Naive thymus-derived CD4-positive, alpha-beta T cell (primary cell): Measurements from ENCODE around the gene ATP13A5. TPM values are rescaled to one million over a fixed set of nuclear protein-coding genes. Genes with fewer than 3 reads are reported as not detected.

Source experiments
- ATAC-seq: fragments of 150-1000 bp; cut with Tn5 transposase; 2 replicates; pipeline ENCODE4 v1.10.0; 2021; ENCODE audit warnings: mild to moderate bottlenecking, moderate library complexity
- CTCF ChIA-PET: fragments of 350-600 bp; sonication (Branson Sonifier 250); formaldehyde crosslinking; loops from one replicate; lab custom pipeline; 2021; ENCODE audit warnings: antibody characterized with exemption; lab: Charles Lee
- POLR2A ChIA-PET: fragments of 350-600 bp; sonication (Branson Sonifier 250); formaldehyde crosslinking; loops from one replicate; lab custom pipeline; 2021; ENCODE audit warnings: antibody characterized with exemption, inconsistent platforms; lab: Charles Lee
- DNase-seq, 9 donors: peaks; one replicate each; pipeline versions ENCODE4 v3.0.0 to v3.0.0-alpha.2; 2020 to 2022; ENCODE audit warnings: mixed read lengths in 1 of 9
- H3K27ac ChIP-seq: one replicate; pipeline ENCODE4 v1.7.0; 2013; ENCODE audit warnings: mild to moderate bottlenecking, low read depth, low read length, moderate library complexity
- H3K27me3 ChIP-seq, 2 donors: one replicate each; pipeline ENCODE4 v1.7.0; 2013; ENCODE audit warnings: low read length in 2 of 2, mild to moderate bottlenecking in 2 of 2, moderate library complexity in 2 of 2; ENCODE audit not compliant: control insufficient read depth in 2 of 2, insufficient read depth in 2 of 2
- H3K36me3 ChIP-seq, 3 experiments: 1 replicate in 2 of 3; 2 replicates in 1 of 3; pipeline ENCODE4 v1.7.0; 2013; ENCODE audit warnings: low read length in 3 of 3, mild to moderate bottlenecking in 3 of 3, moderate library complexity in 1 of 3; ENCODE audit not compliant: insufficient read depth in 3 of 3, control insufficient read depth in 2 of 3
- H3K4me1 ChIP-seq, 2 donors: one replicate each; pipeline ENCODE4 v1.7.0; 2013; ENCODE audit warnings: low read length in 2 of 2, mild to moderate bottlenecking in 2 of 2, moderate library complexity in 1 of 2; ENCODE audit not compliant: control insufficient read depth in 2 of 2, insufficient read depth in 2 of 2
- H3K4me3 ChIP-seq: 2 replicates; pipeline ENCODE4 v1.7.0; 2013; ENCODE audit warnings: mild to moderate bottlenecking, low read length
- H3K9me3 ChIP-seq, 3 experiments: 1 replicate in 2 of 3; 2 replicates in 1 of 3; pipeline ENCODE4 v1.7.0; 2013; ENCODE audit warnings: low read length in 3 of 3; ENCODE audit not compliant: control insufficient read depth in 2 of 3
- H3K27ac Mint-ChIP-seq, 9 donors: one replicate each; pipeline ENCODE4 v1.8.0; 2020 to 2022; ENCODE audit warnings: mixed read lengths in 9 of 9, mild to moderate bottlenecking in 8 of 9, moderate library complexity in 5 of 9, inconsistent platforms in 2 of 9
- H3K27me3 Mint-ChIP-seq, 5 donors: one replicate each; pipeline ENCODE4 v1.8.0; 2021 to 2022; ENCODE audit warnings: mixed read lengths in 5 of 5, mild to moderate bottlenecking in 1 of 5
- H3K36me3 Mint-ChIP-seq, 5 donors: one replicate each; pipeline ENCODE4 v1.8.0; 2020 to 2022; ENCODE audit warnings: mixed read lengths in 5 of 5, mild to moderate bottlenecking in 3 of 5, inconsistent platforms in 1 of 5
- H3K4me1 Mint-ChIP-seq, 7 donors: one replicate each; pipeline ENCODE4 v1.8.0; 2020 to 2022; ENCODE audit warnings: mixed read lengths in 7 of 7, mild to moderate bottlenecking in 3 of 7, inconsistent platforms in 1 of 7
- H3K4me3 Mint-ChIP-seq, 10 donors: one replicate each; pipeline ENCODE4 v1.8.0; 2020 to 2022; ENCODE audit warnings: mild to moderate bottlenecking in 10 of 10, mixed read lengths in 10 of 10, moderate library complexity in 6 of 10, inconsistent platforms in 2 of 10
- H3K9me3 Mint-ChIP-seq, 11 donors: one replicate each; pipeline ENCODE4 v1.8.0; 2020 to 2022; ENCODE audit warnings: mixed read lengths in 11 of 11, mild to moderate bottlenecking in 4 of 11, inconsistent platforms in 1 of 11, moderate library complexity in 1 of 11
- intact Hi-C, 2 donors: fragments of 100-400 bp; cut with micrococcal nuclease; formaldehyde crosslinking; loops; one replicate each; pipeline ENCODE4 v1.15.1; 2023
- polyA plus RNA-seq, 2 donors: library from polyadenylated mRNA; unstranded; fragments of 300-500 nt; fragmentation: Illumina TruSeq; gene quantifications; one replicate each; pipeline ENCODE4 v1.2.3, GENCODE V29; 2021
- total RNA-seq, 6 experiments: library from RNA in 5 of 6; stranded (reverse) in 5 of 6; gene quantifications; 1 replicate in 5 of 6; 2 replicates in 1 of 6; pipeline ENCODE4 v1.2.3 and lab custom pipeline; 2021 to 2026

ATP13A5 gene
- total and polyA plus RNA-seq, 7 experiments from 2014 or later: not detected

- Mint-ChIP-seq H3K36me3 (no peaks in the 10 kb centered on the region), H3K27ac (no peak overlapping the region), H3K4me1 (no peaks in the 10 kb centered on the region), H3K9me3 (no peaks in the 10 kb centered on the region), H3K4me3 (no peak overlapping the region), H3K27me3 (peaks cover 0 to 11% (median 9%) of the 10 kb centered on the region in 5 donors)
- Histone ChIP-seq H3K4me1 (no peaks in the 10 kb centered on the region), H3K4me3 (no peak overlapping the region), H3K9me3 (no peaks in the 10 kb centered on the region), H3K27ac (no peak overlapping the region), H3K27me3 (no peaks in the 10 kb centered on the region), H3K36me3 (no peaks in the 10 kb centered on the region)
- intact Hi-C loops: no loop called here
- CTCF ChIA-PET: no interaction called here
- no peak for ATAC-seq
- POLR2A ChIA-PET: no interaction called here
- no peak for DNase-seq
These were observed 67.4 kb downstream of the ATP13A5 start for GRCh38 chr3:193310914-193311723.

DNA sequence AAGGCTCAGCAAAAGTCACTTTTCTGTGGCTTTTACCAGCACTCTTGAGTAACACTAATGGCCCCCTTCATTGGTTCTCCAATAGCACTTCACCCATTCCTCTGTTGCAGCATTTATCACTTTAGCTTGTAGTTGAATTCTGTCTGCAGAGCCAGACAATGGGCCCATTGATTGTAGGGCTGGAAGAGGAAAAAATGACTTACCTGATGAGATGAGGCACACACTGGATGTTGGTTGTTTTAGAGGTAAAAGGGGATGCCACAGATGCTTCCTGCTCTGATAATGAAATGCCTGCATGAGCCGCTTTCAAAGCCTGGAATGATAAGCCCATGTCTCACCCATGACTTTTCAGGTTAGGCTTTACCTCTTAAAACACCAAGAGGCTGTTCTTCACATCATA lies 73.2 kb downstream of the ATP13A5 start:
- Histone ChIP-seq H3K36me3 (no peaks in the 10 kb centered on the region), H3K9me3 (no peaks in the 10 kb centered on the region), H3K27me3 (no peaks in the 10 kb centered on the region), H3K4me1 (no peaks in the 10 kb centered on the region), H3K27ac (no peak overlapping the region), H3K4me3 (no peak overlapping the region)
- Mint-ChIP-seq H3K27me3 (peaks cover 3 to 38% (median 18%) of the 10 kb centered on the region in 5 donors), H3K9me3 (peaks cover 0 to 5% (median 1%) of the 10 kb centered on the region in 11 donors), H3K36me3 (no peaks in the 10 kb centered on the region), H3K4me3 (no peak overlapping the region), H3K4me1 (no peaks in the 10 kb centered on the region), H3K27ac (no peak overlapping the region)
- ATAC-seq (no peak), DNase-seq (no peak)
- POLR2A ChIA-PET: no interaction called here
- intact Hi-C loops: no loop called here
- CTCF ChIA-PET: no interaction called here

- no peak overlapping the region for H3K27ac ChIP-seq
- no peaks in the 10 kb centered on the region for H3K36me3 Mint-ChIP-seq
- no peak overlapping the region for H3K27ac Mint-ChIP-seq
- POLR2A ChIA-PET: no interaction called here
- no peaks in the 10 kb centered on the region for H3K4me1 ChIP-seq
- intact Hi-C loops: no loop called here
- ATAC-seq (no peak), DNase-seq (no peak)
- CTCF ChIA-PET: no interaction called here
- no peaks in the 10 kb centered on the region for H3K27me3 ChIP-seq
- peaks cover 3 to 30% (median 12%) of the 10 kb centered on the region in 5 donors for H3K27me3 Mint-ChIP-seq
- H3K4me1 Mint-ChIP-seq: no peaks in the 10 kb centered on the region
- no peaks in the 10 kb centered on the region for H3K36me3 ChIP-seq
- no peak overlapping the region for H3K4me3 Mint-ChIP-seq
- peaks cover 0 to 6% (median 2%) of the 10 kb centered on the region in 11 donors for H3K9me3 Mint-ChIP-seq
- H3K4me3 ChIP-seq: no peak overlapping the region
- H3K9me3 ChIP-seq: no peaks in the 10 kb centered on the region
These were observed 77.1 kb downstream of the ATP13A5 start for GRCh38 chr3:193301433-193301832.

- ATAC-seq (no peak), DNase-seq (no peak)
- Histone ChIP-seq H3K9me3 (peaks cover 0 to under 1% (median 0%) of the 10 kb centered on the region in 3 experiments), H3K36me3 (no peaks in the 10 kb centered on the region), H3K4me1 (no peaks in the 10 kb centered on the region), H3K27ac (no peak overlapping the region), H3K27me3 (no peaks in the 10 kb centered on the region), H3K4me3 (no peak overlapping the region)
- ChIA-PET CTCF (no interaction called here), POLR2A (no interaction called here)
- H3K4me1 Mint-ChIP-seq: no peaks in the 10 kb centered on the region
- intact Hi-C loops: no loop called here
- no peak overlapping the region for H3K4me3 Mint-ChIP-seq
- peaks cover 3 to 32% (median 10%) of the 10 kb centered on the region in 5 donors for H3K27me3 Mint-ChIP-seq
- H3K27ac Mint-ChIP-seq: no peak overlapping the region
- H3K9me3 Mint-ChIP-seq: peaks cover 0 to 12% (median 2%) of the 10 kb centered on the region in 11 donors
- no peaks in the 10 kb centered on the region for H3K36me3 Mint-ChIP-seq
These were observed 81.1 kb downstream of the ATP13A5 start for GRCh38 chr3:193297421-193297820.

DNA sequence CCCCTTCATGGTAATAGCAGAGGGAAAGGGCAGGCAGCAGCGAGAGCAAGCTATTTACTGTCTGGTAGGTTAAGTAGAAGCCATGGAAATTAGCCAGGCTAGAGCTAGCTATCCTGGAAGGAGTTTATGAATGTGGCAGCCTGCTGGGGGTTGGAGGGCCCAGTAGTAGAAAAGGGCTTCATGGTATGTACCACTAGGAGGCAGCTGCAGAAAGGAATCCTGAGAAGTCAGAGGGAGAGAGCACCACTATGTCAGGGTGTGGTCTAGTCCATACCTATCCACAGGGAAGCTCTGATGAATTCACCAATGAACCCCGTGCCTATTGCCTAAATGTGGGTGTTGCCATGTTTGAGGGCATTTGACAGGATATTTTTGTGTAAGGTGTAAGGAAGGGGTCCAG lies 82.6 kb downstream of the ATP13A5 start:
- no peaks in the 10 kb centered on the region for H3K4me1 Mint-ChIP-seq
- Histone ChIP-seq H3K4me1 (no peaks in the 10 kb centered on the region), H3K36me3 (no peaks in the 10 kb centered on the region), H3K27me3 (no peaks in the 10 kb centered on the region), H3K4me3 (no peak overlapping the region), H3K9me3 (peaks cover 0 to 8% (median 0%) of the 10 kb centered on the region in 3 experiments), H3K27ac (no peak overlapping the region)
- H3K9me3 Mint-ChIP-seq: peaks cover 0 to 23% (median 4%) of the 10 kb centered on the region in 11 donors
- ATAC-seq: no peak
- H3K36me3 Mint-ChIP-seq: no peaks in the 10 kb centered on the region
- ChIA-PET POLR2A (no interaction called here), CTCF (no interaction called here)
- intact Hi-C loops: no loop called here
- H3K4me3 Mint-ChIP-seq: no peak overlapping the region
- no peak overlapping the region for H3K27ac Mint-ChIP-seq
- no peak for DNase-seq
- peaks cover 0 to 32% (median 7%) of the 10 kb centered on the region in 5 donors for H3K27me3 Mint-ChIP-seq

DNA sequence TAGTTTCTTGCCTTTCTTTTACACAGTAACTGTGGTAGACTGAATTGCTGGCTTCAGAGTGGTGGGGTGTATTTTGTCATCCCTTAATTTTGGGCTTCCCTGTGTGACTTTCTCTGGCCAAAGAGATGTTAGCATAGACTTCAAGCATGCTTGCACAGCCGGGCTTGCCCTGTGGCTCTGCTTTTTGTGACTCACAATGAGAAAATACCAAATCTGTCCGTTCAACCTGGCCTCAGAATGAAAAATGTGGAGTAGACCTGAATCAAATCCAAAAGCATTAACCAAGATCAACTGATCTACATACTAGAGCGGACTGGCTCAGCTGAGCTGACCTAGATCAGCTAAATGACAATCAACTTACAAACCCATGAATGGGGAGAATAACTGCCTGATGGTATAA lies 86.2 kb downstream of the ATP13A5 start:
- Histone ChIP-seq H3K9me3 (peaks cover 0 to 8% (median 0%) of the 10 kb centered on the region in 3 experiments), H3K27me3 (no peaks in the 10 kb centered on the region), H3K27ac (no peak overlapping the region), H3K4me3 (no peak overlapping the region), H3K36me3 (no peaks in the 10 kb centered on the region), H3K4me1 (no peaks in the 10 kb centered on the region)
- H3K4me3 Mint-ChIP-seq: no peak overlapping the region
- H3K4me1 Mint-ChIP-seq: no peaks in the 10 kb centered on the region
- no peaks in the 10 kb centered on the region for H3K36me3 Mint-ChIP-seq
- peaks cover 0 to 38% (median 4%) of the 10 kb centered on the region in 11 donors for H3K9me3 Mint-ChIP-seq
- ATAC-seq (no peak), DNase-seq (no peak)
- no peak overlapping the region for H3K27ac Mint-ChIP-seq
- peaks cover 0 to 26% (median 7%) of the 10 kb centered on the region in 5 donors for H3K27me3 Mint-ChIP-seq
- CTCF ChIA-PET: no interaction called here
- intact Hi-C loops: no loop called here
- POLR2A ChIA-PET: no interaction called here
